DMS79 (cell line): ENCODE measurements around the gene MGAT4D.
"Not testable (repeated sequence)": the region's sequence is repeated elsewhere in the genome, so short reads cannot be mapped to it uniquely, and the experiment has no call there.

Experiments used
- DNase-seq: peaks from one replicate; lab custom pipeline; 2025; lab: John Stamatoyannopoulos, UW

MGAT4D gene

GRCh38 chr4:140497747-140498636, at the start of gene MGAT4D:
TSS of gene MGAT4D (minus strand) at chr4:140498293. CDS start at chr4:140498222, 71 bp downstream.
- no peak for DNase-seq

DNA sequence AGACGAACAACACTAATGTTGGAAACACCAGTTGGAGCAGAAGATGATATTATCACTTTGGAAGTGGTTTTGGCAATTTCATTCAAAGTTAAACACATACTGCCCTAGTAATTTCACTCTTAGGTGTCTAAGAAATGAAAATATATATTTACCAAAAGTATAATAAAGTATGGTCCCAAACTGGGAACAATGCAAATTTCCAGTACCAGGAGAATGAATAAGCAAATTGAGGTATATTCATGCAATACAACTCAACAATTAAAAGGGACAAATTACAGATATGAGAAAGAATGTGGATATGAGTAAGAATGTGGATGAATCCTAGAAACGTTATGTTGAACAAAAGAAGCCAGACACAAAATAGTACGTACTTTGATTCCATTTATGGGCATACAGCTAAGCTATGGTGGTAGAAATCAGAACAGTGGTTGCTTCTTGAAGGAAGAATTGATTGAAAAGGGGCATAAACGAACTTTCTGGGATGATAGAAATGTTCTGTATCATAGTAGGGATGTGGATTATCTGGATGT, 35.9 kb upstream of the MGAT4D start:
- no peak for DNase-seq

GRCh38 chr4:140529434-140529833, 31.3 kb upstream of the MGAT4D start:
- DNase-seq, result no peak

GRCh38 chr4:140523857-140524742, 26.0 kb upstream of the MGAT4D start, which contains the start of gene ELMOD2:
TSS of gene ELMOD2 (plus strand) at chr4:140524168. CDS start at chr4:140525429, 1,261 bp downstream.
- peak; percentile 59 for DNase-seq

GRCh38 chr4:140523370-140523856, 25.3 kb upstream of the MGAT4D start:
- DNase-seq, result no peak

DNA sequence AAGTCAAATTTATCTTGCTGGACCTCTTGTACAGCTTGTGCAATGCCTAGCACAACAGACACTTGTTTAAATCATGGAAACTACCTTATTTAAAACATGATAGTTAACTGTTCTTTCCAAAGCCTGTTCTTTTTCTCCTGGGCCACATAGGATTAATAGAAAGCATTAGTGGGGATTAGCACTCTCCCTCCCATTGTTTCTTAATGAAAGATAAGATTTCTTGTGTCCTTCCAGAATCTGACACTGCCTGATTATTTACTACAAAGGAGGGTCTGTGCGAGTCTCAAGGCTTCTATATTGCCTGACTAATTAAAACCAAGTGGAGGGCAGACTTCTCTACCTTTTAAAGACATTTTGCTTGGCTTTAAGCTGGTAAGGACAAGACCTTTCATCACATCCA, 17.3 kb upstream of the MGAT4D start:
- no peak for DNase-seq

GRCh38 chr4:140513765-140514164, 15.7 kb upstream of the MGAT4D start:
- DNase-seq, result not testable (repeated sequence)

- DNase-seq, result no peak
These were observed 6.2 kb upstream of the MGAT4D start for GRCh38 chr4:140504261-140504660.

DNA sequence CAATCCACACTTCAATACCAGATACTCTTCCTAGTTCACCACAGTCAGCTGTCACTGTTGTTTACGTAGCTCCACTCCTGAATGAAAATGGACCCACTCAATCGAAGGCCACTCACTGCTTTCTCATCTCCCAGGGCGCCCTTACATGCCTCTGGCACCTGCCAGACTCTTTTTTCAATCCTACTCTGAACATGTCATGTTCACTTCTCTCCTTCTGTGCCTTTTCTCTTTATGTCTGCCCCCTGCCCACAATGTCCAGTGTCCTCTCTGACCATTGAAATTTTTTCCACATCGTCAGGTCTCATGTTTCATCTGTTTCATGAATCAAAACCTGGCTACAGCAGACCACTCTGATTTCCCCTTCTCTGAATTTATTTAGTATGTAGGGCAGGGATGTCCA, 1.3 kb upstream of the MGAT4D start:
- DNase-seq, result no peak

DNA sequence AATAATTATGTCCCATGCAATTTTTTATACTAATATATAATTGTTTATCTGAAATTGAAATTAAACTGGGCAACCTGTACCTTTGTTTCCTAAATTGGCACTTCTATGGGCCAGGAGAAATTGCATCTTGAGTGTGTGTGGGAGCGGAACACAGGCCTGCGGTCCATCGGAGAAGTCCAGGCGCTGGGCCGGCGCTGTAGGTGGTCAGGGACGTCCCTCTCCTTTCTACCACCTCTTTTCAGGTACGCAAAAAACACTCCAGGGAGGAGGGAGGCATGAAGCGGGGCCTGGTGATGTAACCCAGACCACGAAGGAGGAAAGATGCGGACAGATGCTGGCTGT, 717 bp downstream of the MGAT4D start:
- no peak for DNase-seq

- DNase-seq, result no peak
These were observed 12.2 kb downstream of the MGAT4D start for GRCh38 chr4:140485939-140486338.

DNA sequence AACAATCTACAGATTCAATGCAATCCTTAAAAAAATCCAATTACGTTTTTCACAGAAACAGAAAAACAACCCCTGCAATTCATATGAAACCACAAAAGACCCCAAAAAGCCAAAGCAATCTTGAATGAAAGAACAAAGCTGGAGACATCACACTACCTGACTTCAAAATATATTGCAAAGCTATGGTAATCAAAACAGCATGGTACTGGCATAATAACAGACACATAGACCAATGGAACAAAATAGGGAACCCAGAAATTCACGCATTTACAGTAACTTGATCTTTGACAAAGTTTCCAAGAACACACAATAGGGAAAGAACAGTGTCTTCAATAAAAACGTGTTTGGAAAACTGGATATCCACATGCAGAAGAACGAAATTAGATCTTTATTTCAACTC, 14.6 kb downstream of the MGAT4D start:
- DNase-seq, result no peak

DNA sequence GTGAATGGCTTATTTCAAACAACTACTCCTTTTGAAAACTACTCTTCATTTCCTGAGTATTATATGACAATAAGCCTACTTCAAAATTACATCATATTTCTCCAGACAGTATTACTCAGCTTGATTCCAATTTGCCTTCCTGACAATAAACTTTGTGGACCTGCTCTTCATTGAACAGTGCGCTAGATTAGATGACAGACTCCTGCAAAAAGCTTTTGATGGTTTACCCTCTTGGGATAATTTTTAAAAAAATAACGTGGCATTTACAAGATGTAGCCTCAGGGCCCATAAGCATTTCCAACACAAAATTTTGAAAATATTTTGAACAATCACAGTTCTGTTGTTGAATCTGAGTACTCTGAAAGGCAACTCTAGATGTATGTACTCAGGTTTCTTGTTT, 25.9 kb downstream of the MGAT4D start:
- DNase-seq, result no peak

GRCh38 chr4:140469791-140470733, 28.0 kb downstream of the MGAT4D start:
- no peak for DNase-seq

DNA sequence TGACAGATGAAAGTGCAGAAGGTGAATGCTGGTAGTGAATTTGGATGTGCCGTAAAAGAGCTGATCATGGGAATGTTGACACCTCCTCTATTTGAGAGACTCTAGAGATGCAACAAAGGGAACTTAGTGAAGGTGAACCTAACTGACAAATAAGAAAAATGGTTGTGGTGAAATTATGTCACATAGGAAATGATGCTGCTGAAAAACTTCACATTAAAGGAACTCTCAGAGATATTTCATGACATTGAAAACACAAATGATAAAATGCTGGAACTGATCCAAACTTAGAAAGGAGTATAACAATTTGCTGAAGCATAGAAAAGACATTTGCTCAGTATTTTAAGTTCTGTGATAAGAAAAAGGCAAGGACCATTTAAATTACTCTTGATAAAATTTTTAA, 31.9 kb downstream of the MGAT4D start:
- DNase-seq, result no peak

- DNase-seq, result no peak
These were observed 34.5 kb downstream of the MGAT4D start for GRCh38 chr4:140463614-140464013.

GRCh38 chr4:140463182-140463581, 34.9 kb downstream of the MGAT4D start:
- DNase-seq, result no peak

GRCh38 chr4:140450352-140450751, 47.7 kb downstream of the MGAT4D start:
- DNase-seq, result no peak

GRCh38 chr4:140448830-140449229, 49.3 kb downstream of the MGAT4D start:
- no peak for DNase-seq

DNA sequence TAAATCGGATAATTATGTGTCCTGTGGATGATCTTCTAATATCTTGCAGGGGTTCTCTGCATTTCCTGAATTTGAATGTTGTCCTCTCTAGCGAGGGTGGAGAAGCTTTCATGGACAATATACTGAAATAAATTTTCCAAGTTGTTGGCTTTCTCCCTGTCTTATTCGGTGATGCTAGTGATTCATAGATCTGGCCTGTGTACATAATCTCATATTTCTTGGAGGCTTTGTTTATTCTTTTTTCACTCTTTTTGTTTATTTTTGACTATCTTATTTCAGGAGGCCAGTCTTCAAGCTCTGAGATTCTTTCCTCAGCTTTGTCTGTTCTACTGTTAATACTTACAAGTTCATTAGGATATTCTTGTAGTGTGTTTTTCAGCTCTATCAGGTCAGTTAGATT, 49.9 kb downstream of the MGAT4D start:
- no peak for DNase-seq

DNA sequence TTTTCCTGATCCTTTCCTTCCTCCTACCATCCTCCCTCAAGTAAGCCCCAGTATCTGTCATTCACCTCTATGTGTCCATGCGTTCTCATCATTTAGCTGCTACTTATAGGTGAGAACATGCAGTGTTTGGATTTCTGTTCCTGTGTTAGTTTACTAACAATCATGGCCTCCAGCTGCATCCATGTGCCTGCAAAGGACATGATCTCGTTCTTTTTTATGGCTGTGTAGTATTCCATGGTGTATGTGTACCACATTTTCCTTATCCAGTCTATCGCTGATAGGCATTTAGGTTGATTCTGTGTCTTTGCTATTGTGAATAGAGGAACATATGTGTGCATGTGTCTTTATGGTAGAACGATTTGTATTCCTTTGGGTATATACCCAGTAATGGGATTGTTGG, 53.7 kb downstream of the MGAT4D start:
- not testable (repeated sequence) for DNase-seq
